HFFc6 (cell line): Measurements from ENCODE around the gene FAM171A1. TPM values are rescaled to one million over a fixed set of nuclear protein-coding genes. Genes with fewer than 3 reads are reported as not detected.
"Not testable (repeated sequence)": the region's sequence is repeated elsewhere in the genome, so short reads cannot be mapped to it uniquely, and the experiment has no call there.

Source experiments
- DNase-seq: peaks from one replicate; pipeline ENCODE4 v3.0.0-alpha.2; 2018
- H3K27ac Mint-ChIP-seq: 2 replicates; pipeline ENCODE4 v1.8.0; 2020; ENCODE audit warnings: mild to moderate bottlenecking, mixed read lengths
- H3K27me3 Mint-ChIP-seq: 2 replicates; pipeline ENCODE4 v1.8.0; 2021; ENCODE audit warnings: mild to moderate bottlenecking, moderate library complexity, mixed read lengths; ENCODE audit not compliant: insufficient read depth
- H3K36me3 Mint-ChIP-seq: 2 replicates; pipeline ENCODE4 v1.8.0; 2021; ENCODE audit warnings: low read depth, mixed read lengths
- H3K4me1 Mint-ChIP-seq: 2 replicates; pipeline ENCODE4 v1.8.0; 2020; ENCODE audit warnings: low read depth, mixed read lengths
- H3K4me3 Mint-ChIP-seq: 2 replicates; pipeline ENCODE4 v1.8.0; 2020; ENCODE audit warnings: mild to moderate bottlenecking, moderate library complexity, mixed read lengths
- H3K9me3 Mint-ChIP-seq: 2 replicates; pipeline ENCODE4 v1.8.0; 2020; ENCODE audit warnings: mild to moderate bottlenecking, mixed read lengths
- CTCF ChIP-seq: fragments of 200-600 bp; sonication (generic); IDR thresholded peaks from 2 replicates; pipeline ENCODE4 v1.5.0; 2021; ENCODE audit warnings: antibody characterized with exemption, mild to moderate bottlenecking
- total RNA-seq, 6 experiments: library from RNA; stranded (reverse); fragmentation: NEBNext Ultra II Directional; extraction: Animal tissue kit (Norgen Biotek cat#: 25700); gene quantifications; 2 replicates in 1 of 6; 3 replicates in 5 of 6; pipeline ENCODE4 v1.2.3, GENCODE V29; 2021

Gene FAM171A1
- total RNA-seq, 6 experiments from 2014 or later: 33.4 to 60.7 (median 48.6) TPM

GRCh38 chr10:15333909-15334649 is 37.0 kb downstream of the FAM171A1 start:
- no peak overlapping the region for H3K27ac Mint-ChIP-seq
- H3K27me3 Mint-ChIP-seq: no peaks in the 10 kb centered on the region
- no peaks in the 10 kb centered on the region for H3K36me3 Mint-ChIP-seq
- no peak overlapping the region for H3K4me3 Mint-ChIP-seq
- DNase-seq: no peak
- H3K9me3 Mint-ChIP-seq: no peaks in the 10 kb centered on the region
- no peak for TF ChIP-seq CTCF
- peaks cover 9% of the 10 kb centered on the region for H3K4me1 Mint-ChIP-seq

DNA sequence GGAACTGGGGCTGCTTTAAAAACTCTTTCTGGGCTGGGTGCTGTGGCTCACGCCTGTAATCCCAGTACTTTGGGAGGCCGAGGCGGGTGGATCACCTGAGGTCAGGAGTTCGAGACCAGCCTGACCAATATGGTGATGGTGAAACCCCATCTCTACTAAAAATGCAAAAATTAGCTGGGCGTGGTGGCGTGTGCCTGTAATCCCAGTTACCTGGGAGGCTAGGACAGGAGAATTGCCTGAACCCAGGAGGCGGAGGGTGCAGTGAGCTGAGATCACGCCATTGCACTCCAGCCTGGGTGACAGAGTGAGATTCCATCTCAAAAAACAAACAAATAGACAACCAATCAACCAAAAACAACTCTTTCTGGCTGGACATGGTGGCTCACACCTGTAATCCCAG is 37.9 kb downstream of the FAM171A1 start:
- not testable (repeated sequence) for H3K4me3 Mint-ChIP-seq, H3K9me3 Mint-ChIP-seq, H3K27ac Mint-ChIP-seq, DNase-seq, H3K27me3 Mint-ChIP-seq, H3K4me1 Mint-ChIP-seq, H3K36me3 Mint-ChIP-seq

DNA sequence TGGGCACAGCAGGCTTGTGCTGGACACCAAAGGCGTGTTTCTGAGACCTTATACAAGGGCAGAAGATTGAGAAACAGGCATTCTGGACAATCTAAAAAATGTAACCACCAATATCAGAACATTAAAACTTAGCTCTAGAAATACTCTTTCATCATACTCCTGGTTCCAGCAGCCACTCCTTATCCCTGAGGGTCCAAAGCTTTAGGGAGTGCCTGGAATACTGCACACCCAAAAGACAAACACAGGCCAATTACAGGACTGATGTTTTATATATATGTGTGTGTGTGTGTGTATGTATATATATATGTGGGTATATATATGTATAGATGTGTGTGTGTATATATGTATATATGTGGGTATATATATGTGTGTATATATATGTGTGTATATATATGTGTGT is 39.6 kb downstream of the FAM171A1 start:
- DNase-seq: no peak
- no peak overlapping the region for H3K4me3 Mint-ChIP-seq
- no peaks in the 10 kb centered on the region for H3K27me3 Mint-ChIP-seq
- no peak for TF ChIP-seq CTCF
- no peak overlapping the region for H3K27ac Mint-ChIP-seq
- no peaks in the 10 kb centered on the region for H3K36me3 Mint-ChIP-seq
- peaks cover 13% of the 10 kb centered on the region for H3K4me1 Mint-ChIP-seq
- H3K9me3 Mint-ChIP-seq: no peaks in the 10 kb centered on the region

GRCh38 chr10:15329437-15329836 is 41.7 kb downstream of the FAM171A1 start:
- DNase-seq: no peak
- Mint-ChIP-seq H3K27ac (no peak overlapping the region), H3K27me3 (peaks cover 3% of the 10 kb centered on the region; the same call in 1 of the 2 replicates), H3K36me3 (peaks cover 5% of the 10 kb centered on the region), H3K4me1 (peaks cover 23% of the 10 kb centered on the region), H3K9me3 (peaks cover 4% of the 10 kb centered on the region; the same call in 1 of the 2 replicates), H3K4me3 (no peak overlapping the region)
- TF ChIP-seq CTCF: no peak

GRCh38 chr10:15325944-15326284 is 45.2 kb downstream of the FAM171A1 start:
- peaks cover 4% of the 10 kb centered on the region; the same call in 1 of the 2 replicates for H3K9me3 Mint-ChIP-seq
- H3K27me3 Mint-ChIP-seq: peaks cover 6% of the 10 kb centered on the region; the same call in 1 of the 2 replicates
- peak overlapping the region; percentile 74 for H3K27ac Mint-ChIP-seq
- H3K4me1 Mint-ChIP-seq: peaks cover 45% of the 10 kb centered on the region
- H3K4me3 Mint-ChIP-seq: peak overlapping the region; percentile 60
- TF ChIP-seq CTCF: no peak
- no peak for DNase-seq
- H3K36me3 Mint-ChIP-seq: peaks cover 8% of the 10 kb centered on the region

- TF ChIP-seq CTCF: no peak
- peaks cover 6% of the 10 kb centered on the region; the same call in 1 of the 2 replicates for H3K27me3 Mint-ChIP-seq
- H3K4me1 Mint-ChIP-seq: peaks cover 50% of the 10 kb centered on the region
- H3K9me3 Mint-ChIP-seq: peaks cover 4% of the 10 kb centered on the region; the same call in 1 of the 2 replicates
- H3K27ac Mint-ChIP-seq: peak overlapping the region; percentile 74
- DNase-seq: peak; percentile 64
- H3K36me3 Mint-ChIP-seq: peaks cover 8% of the 10 kb centered on the region
- peak overlapping the region; percentile 60 for H3K4me3 Mint-ChIP-seq
Measured at GRCh38 chr10:15325243-15325943, 45.7 kb downstream of the FAM171A1 start.
